NCI-H2081 (cell line): ENCODE measurements around the gene ROR1.

ENCODE experiments used
- DNase-seq, 2 experiments: peaks; one replicate each; lab custom pipeline; 2025; lab: John Stamatoyannopoulos, UW

ROR1 gene

GRCh38 chr1:64019818-64020217 lies 246.0 kb downstream of the ROR1 start:
- no peak for DNase-seq

GRCh38 chr1:64021066-64021465 lies 247.2 kb downstream of the ROR1 start:
- DNase-seq: no peak

DNA sequence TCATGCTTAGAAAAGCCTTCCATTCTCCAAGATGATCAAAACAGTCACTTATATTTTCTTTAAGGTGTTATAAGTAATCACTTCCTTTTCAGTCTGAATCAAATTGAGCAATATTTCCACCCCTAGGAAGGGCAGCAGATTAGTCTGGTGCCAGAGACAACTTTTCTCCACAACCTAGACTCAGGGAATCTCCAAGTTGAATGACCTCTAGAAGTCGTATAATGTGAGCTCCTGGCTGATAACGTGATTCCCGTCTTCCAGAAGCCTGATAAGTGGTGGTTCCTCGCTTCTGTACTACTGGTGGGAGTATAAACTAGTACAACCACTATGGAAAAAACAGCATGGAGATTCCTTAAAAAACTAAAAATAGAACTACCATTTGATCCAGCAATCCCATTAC lies 251.2 kb downstream of the ROR1 start:
- no peak for DNase-seq

GRCh38 chr1:64029037-64029436 lies 255.2 kb downstream of the ROR1 start:
- DNase-seq: no peak

DNA sequence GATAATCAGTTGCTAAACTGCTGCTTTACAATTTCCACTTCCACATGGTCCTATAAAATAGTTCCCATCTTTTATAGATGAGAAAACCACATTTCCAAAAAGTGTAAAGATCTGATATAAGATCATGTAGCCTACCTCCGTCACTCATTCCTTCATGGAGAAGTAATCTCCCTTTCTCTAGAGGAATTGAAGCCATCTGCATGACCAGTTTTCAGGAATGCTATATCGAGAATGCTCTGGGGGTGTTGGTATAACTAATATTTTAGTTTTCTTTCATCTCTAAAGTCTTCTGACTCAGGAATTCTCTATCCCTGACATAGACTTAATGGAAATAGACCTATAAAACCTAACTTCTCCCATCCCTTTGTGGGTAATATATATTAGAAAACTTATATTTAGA lies 256.6 kb downstream of the ROR1 start:
- DNase-seq: no peak

DNA sequence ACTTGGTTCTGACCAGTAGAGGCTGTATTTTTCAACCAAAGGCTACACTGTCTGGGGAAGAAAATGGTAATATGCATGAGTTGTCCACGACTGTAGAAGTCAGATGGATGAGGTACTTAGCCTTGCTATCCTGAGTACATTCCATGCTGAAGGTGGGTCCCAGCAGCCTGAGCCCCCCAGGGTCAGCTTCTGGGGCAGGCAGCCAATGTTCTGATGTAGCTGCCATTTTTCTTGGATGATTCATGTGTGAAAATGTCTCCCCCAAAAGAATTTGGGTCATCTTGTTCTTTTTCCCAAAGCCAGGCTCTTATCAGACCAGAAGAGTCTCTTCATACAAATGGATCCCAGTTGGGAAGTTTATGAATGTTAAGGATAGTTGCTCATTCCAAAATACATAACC lies 257.4 kb downstream of the ROR1 start:
- DNase-seq: no peak

GRCh38 chr1:64033667-64034220 lies 259.9 kb downstream of the ROR1 start:
- DNase-seq: no peak

GRCh38 chr1:64036549-64036948 lies 262.7 kb downstream of the ROR1 start:
- DNase-seq: no peak

DNA sequence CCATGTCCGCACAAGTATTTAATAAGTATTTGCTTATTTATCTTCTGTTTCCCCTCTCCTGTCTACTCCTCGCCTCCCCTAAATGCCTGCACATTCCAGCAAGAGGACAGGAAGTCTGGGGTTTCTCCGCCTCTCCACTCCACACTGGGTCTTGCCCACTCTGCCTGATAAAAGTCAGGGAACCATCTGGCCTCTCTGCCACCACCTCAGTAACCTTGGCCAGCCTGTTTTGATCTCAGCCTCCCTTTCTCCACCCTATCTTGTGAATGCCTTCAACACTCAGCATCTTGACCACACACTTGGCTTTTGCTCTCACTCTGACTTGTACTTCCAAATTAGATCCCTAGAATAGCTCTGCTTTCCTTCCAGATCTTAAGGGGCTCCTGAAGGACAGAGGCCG lies 264.3 kb downstream of the ROR1 start:
- DNase-seq: no peak

- no peak for DNase-seq
Measured at GRCh38 chr1:64038965-64039364, 265.1 kb downstream of the ROR1 start.

DNA sequence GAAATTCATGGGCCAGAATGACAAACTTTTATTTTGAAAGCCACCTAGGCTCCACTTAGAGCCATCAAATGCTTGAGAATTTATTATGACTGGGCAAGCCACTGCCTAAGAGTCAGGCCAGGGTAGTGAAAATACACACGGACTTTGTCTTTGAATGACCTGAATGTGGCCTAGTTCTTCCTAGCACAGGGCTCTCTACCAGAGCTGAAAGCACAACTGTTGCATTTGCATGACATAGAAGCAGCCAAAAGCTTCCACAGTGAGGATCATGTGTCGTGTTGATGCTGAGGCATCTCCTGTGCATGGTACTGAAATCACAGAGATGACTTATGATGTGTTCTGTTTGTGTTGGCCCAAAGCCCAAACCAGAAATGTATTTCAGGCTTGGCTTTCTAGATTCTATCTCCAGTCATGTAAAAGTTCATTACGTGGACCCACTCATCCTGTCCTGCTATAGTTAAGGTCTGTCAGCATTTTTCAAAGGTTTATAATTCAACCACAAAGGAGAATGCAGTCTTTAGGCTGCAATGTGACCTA lies 265.6 kb downstream of the ROR1 start:
- no peak for DNase-seq

DNA sequence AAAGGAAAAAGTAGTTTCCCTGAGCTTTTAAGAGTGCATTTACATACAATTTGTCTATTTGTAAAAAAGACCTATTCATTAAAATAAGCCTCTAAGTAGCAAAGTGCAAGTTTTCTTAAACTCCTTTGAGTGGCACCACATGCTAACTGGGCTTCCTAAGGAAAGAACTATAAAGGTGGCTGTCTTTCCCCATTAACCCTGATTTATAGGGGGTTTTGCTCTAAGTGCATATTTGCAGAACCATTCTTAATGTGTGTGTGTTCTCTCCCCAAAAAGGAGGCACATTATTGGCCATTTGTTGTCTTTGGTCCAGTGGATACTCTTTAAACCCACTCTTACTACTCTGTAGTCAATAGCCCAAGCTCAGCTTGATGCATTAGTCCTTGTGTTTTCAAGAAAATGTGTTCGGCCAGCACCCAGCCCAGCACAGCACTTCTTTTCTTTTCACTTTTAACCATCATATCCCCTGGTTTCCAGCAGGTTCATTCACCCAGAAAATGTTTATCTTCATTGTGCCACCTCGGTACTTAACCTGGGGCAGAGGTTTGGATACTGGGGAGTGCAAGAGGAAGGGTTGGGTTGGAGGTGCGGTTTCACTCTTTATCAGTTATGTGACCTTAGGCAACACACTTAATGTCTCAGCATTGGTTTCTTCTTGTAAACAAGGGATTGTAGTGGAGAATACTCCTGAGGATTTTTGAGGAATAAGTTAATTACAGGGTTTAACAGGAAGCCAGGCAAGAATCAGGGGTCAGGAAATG lies 267.7 kb downstream of the ROR1 start:
- no peak for DNase-seq

DNA sequence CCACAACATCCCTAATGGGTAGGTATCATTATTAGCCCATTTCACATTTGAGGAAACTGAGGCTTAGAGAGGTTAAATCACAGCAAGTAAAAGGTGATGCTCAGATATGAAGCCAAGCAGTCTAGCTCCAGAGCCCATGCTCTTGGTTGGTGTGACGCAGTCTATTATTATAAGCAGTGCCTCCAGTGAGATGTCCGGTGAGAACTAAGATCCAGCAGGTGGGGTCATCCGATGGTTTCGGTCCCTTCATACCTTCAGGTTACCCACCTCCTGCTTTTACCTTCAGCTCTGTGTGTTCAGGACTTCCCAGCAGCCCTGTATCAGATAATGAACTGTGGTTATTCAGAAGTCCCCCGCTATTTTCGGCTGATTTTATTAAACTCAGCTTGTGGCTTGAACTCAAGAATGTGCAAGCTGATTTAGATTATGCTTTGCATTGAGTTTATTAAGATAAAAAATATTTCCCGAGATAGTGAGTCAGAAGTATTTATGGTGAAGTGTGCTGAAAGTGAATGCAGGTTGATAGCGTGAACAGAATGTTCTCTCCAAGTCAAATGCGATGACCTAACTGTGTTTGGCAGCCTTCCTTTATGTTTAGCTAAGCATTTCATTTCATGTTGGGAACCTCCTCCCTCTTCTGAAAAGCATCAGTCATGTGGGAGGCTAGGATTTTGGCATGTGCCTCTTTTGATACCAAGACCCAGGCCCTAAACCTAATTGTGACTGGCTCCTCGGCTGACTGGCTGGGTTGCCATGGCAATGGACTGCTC lies 268.7 kb downstream of the ROR1 start:
- DNase-seq: no peak

GRCh38 chr1:64043288-64043687 lies 269.5 kb downstream of the ROR1 start:
- DNase-seq: no peak

DNA sequence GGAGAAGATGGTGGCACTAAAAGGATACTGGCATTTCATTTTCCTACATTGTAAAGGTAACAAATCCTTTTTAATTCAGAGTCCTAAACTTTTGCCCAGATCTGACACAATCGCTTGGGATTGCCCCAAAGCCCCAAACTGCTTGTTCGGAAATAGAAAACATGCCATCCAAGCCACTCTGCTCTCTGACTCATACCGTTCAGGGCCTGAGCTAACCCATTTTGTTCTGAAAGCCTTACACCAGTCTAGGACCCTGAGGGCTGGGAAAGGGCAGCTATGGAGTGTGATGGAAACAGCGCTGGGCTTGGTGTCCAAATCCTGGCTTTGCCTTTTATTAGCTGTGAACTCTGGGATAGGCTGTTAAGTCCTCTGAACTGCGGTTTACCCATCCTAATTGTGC lies 270.2 kb downstream of the ROR1 start:
- no peak for DNase-seq

- no peak for DNase-seq
Measured at GRCh38 chr1:64046243-64046642, 272.4 kb downstream of the ROR1 start.

GRCh38 chr1:64046891-64047290 lies 273.1 kb downstream of the ROR1 start:
- no peak for DNase-seq

DNA sequence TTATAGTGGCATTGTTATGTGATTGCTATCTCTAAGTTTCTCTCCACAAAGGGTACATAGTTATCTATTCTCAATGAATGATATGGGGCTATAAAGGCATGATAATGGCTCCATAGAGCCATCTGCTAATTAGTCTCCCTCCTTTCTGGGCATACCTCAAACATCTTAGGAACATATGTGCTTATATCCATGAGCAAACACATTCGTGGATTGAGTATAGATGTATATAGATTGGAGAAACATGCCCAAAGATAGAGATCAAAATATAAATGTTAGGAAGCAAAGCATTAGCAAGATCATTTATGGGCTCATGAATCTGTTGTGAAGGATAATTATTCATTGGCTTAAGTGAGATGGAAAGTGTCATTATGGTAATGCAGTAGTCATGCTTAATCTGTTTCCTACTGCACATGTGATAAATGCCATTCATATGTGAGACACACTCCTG lies 273.8 kb downstream of the ROR1 start:
- no peak for DNase-seq

DNA sequence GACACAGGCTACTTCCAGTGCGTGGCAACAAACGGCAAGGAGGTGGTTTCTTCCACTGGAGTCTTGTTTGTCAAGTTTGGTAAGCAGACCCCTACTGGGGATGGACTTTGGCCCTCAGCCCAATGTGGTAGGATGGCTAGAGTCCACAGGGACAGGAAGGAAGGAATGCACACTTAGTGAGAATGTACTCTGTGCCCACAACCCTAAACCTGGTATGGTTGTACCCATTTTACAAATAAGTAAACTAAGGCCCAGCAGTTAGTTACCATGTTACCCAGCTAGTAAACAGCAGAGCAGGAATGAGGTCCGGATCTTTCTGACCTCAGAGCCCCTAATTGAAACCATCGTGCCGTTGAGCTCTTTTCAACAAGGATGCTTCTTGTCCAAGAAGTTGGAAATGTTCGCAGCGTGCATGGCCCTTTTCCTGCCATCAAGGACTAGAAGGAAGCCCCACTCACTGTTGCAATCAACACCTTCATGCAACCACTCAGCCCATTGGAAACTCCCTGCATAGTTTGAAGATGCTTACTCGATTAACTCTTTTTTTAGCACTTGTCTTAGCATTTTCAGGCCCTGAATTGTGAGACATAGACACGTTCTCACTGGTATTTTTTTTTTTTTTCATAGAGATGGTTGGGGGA lies 276.2 kb downstream of the ROR1 start:
- no peak for DNase-seq

DNA sequence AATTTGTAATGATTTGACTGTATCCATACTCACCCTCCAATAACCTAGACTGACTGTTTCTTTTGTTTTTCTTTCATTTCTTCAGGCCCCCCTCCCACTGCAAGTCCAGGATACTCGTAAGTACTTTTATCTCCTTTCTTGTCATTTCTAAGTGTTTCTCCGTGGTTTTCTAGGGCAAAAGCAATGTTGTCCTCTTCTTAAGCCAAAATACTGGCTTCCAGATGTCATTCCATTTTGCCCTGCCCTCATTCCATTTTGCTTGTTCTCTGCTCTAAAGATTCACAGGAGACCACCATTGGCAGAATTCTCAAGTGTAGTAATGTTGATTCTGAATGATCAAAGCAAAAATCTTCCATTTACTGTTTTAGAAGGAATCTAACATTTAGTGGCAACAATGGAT lies 276.8 kb downstream of the ROR1 start:
- DNase-seq: no peak

DNA sequence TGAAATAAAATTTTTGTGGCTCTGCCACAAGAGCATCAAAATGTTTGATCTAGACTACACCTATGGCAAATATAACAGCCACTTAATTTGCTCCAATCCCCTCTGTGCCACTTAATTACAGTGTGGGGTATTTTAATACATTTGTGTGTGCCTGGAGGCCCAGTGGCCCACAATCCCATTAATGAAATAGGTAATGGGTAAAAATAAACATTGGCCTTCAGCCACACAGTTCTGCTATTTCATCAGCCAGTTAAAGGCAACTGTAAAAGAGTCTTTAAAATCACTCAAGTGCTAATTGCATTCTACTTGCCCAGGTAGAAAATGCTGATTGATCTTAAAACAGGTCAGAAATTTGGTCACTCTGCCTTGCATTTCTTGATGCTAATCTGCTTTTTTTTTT lies 278.0 kb downstream of the ROR1 start:
- DNase-seq: peak in 1 of 2 experiments; percentile 10

DNA sequence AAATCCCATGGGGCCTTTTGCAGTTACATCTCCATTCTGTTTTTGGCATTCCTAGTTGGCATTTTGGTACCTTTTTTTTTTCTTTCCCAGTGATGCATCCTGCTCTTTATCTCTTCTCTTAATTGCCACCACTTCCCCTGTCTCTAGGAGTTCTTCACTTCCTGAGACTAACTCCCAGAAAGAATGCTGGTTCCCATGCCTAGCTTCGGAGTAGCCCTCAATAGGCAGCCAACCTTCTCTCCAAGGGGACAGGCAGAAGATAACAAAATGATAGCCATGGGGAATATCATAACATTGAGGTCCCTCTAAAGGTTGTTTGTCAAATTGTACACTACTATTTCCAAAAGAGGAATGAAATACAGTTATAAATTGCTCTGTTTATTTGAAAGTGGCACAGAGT lies 279.0 kb downstream of the ROR1 start:
- DNase-seq: no peak
